Measurements from ENCODE around the gene EID2. TPM values are rescaled to one million over a fixed set of nuclear protein-coding genes. Genes with fewer than 3 reads are reported as not detected.

The EID2 gene
- total RNA-seq, 4 donors from 2014 or later: 3.8 to 15.5 (median 8.6) TPM

- H3K9me3 ChIP-seq: no peaks in the 10 kb centered on the region
- peak overlapping the region; percentile 82 to 88 for H3K27ac ChIP-seq
- intact Hi-C loops (cut with DNase I; ENCODE audit: low total_unique reads): loop anchor here (10.0 kb wide), 1 partner anchor 57 kb away; no protein-coding TSS in a partner anchor
Observed at GRCh38 chr19:39531834-39532232, 8.1 kb downstream of the EID2 start.

DNA sequence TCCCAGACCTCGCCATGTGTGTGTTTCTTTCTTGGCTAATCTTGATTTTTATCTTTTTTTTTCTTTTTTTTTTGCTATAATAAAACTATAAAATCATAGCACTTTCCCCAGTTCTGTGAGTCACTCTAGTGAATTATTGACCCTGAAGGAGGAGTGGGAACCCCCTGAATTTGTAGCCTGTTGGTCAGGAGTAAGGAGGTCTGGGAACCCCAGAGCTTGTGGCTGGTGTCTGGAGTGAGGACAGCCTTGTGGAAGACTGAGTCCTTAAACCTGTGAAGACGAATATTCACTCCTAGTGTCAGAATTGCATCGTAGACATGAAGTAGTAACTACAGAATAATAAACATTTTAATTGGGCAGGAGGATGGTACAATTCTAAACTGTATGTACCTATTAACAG is 14.8 kb downstream of the EID2 start:
- Histone ChIP-seq H3K9me3 (no peaks in the 10 kb centered on the region), H3K4me3 (no peak overlapping the region), H3K36me3 (no peaks in the 10 kb centered on the region), H3K27me3 (no peaks in the 10 kb centered on the region), H3K4me1 (no peaks in the 10 kb centered on the region), H3K27ac (no peak overlapping the region)
- DNase-seq: no peak
- TF ChIP-seq CTCF (IDR thresholded peaks at IDR 0.05) (no peak), POLR2A (IDR thresholded peaks at IDR 0.05) (no peak)
- intact Hi-C loops (cut with DNase I; ENCODE audit: low total_unique reads): no loop called here

More at GRCh38 chr19:39531834-39532232, 8.1 kb downstream of the EID2 start:
- H3K27me3 ChIP-seq: no peaks in the 10 kb centered on the region
- TF ChIP-seq POLR2A (IDR thresholded peaks at IDR 0.05): no peak
- TF ChIP-seq CTCF (IDR thresholded peaks at IDR 0.05): no peak
- DNase-seq: no peak
- no peaks in the 10 kb centered on the region for H3K36me3 ChIP-seq
- no peaks in the 10 kb centered on the region for H3K4me1 ChIP-seq
- H3K4me3 ChIP-seq: peak overlapping the region; percentile 55 to 81

GRCh38 chr19:39524495-39524894 is 15.5 kb downstream of the EID2 start:
- intact Hi-C loops (cut with DNase I; ENCODE audit: low total_unique reads): no loop called here
- H3K4me3 ChIP-seq: no peak overlapping the region
- no peak for DNase-seq
- no peaks in the 10 kb centered on the region for H3K27me3 ChIP-seq
- H3K4me1 ChIP-seq: no peaks in the 10 kb centered on the region
- no peak for TF ChIP-seq CTCF (IDR thresholded peaks at IDR 0.05)
- H3K9me3 ChIP-seq: no peaks in the 10 kb centered on the region
- no peaks in the 10 kb centered on the region for H3K36me3 ChIP-seq
- no peak overlapping the region for H3K27ac ChIP-seq

DNA sequence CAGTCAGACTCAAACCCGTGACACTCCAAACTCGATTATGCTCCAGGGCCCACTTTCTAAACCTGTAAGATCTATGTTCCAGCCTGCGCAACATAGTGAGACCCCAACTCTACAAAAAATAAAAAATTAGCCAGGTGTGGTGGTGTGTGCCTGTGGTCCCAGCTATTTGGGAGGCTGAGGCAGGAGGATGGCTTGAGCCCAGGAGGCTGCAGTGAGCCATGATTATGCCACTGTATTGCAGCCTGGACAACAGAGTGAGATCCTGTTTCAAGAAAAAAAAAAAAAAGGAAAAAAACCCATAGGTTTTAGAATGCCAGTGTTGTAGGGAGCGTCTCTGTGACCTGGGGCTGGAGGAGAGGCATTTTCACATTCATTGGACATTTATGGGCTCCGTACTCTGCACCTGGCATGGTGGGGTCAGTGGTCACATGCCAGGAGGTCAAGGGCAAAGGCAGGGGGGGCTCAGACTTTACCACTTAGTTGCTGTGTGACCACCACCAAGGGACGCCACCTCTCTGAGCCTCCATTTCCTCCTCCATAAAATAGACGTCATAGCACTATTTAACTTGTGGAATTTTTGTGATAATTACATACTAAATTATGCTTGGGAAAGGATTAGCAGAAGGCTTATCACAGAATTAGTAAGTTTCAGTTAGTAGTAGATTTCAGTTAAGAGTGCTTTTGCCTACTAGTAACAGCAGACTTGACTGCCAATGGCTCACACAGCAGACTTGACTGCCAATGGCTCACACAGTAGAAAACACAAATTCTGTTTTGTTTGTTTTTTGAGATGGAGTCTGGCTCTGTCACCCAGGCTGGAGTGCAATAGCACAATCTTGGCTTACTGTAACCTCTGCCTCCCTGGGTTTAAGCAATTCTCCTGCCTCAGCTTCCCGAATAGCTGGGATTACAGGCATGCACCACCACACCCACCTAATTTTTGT is 19.1 kb downstream of the EID2 start:
- Histone ChIP-seq H3K36me3 (no peaks in the 10 kb centered on the region), H3K27ac (no peak overlapping the region), H3K4me1 (no peaks in the 10 kb centered on the region), H3K4me3 (no peak overlapping the region), H3K27me3 (peaks cover 0 to 5% of the 10 kb centered on the region in 2 donors), H3K9me3 (no peaks in the 10 kb centered on the region)
- intact Hi-C loops (cut with DNase I; ENCODE audit: low total_unique reads): no loop called here
- TF ChIP-seq POLR2A (IDR thresholded peaks at IDR 0.05) (no peak), CTCF (IDR thresholded peaks at IDR 0.05) (no peak)
- DNase-seq: no peak

- Histone ChIP-seq H3K36me3 (no peaks in the 10 kb centered on the region), H3K4me3 (no peak overlapping the region), H3K27me3 (peaks cover 10 to 22% of the 10 kb centered on the region in 2 donors), H3K27ac (no peak overlapping the region), H3K4me1 (peaks cover 0 to 10% of the 10 kb centered on the region in 2 donors), H3K9me3 (no peaks in the 10 kb centered on the region)
- TF ChIP-seq POLR2A (IDR thresholded peaks at IDR 0.05) (no peak), CTCF (IDR thresholded peaks at IDR 0.05) (no peak)
- no peak for DNase-seq
- intact Hi-C loops (cut with DNase I; ENCODE audit: low total_unique reads): no loop called here
Observed at GRCh38 chr19:39518975-39519374, 21.0 kb downstream of the EID2 start.
